Endothelial cell (in vitro differentiated cells): Measurements from ENCODE around the gene NFIX. TPM values are rescaled to one million over a fixed set of nuclear protein-coding genes. Genes with fewer than 3 reads are reported as not detected.

Experiments used
- DNase-seq: peaks from one replicate; pipeline ENCODE4 v3.0.0; 2021; ENCODE audit warnings: low spot score
- H3K27ac Mint-ChIP-seq: one replicate; pipeline ENCODE4 v1.8.0; 2021; ENCODE audit warnings: mixed read lengths, inconsistent platforms; ENCODE audit not compliant: unreplicated experiment
- H3K27me3 Mint-ChIP-seq: one replicate; pipeline ENCODE4 v1.8.0; 2021; ENCODE audit warnings: mild to moderate bottlenecking, moderate library complexity, mixed read lengths, inconsistent platforms; ENCODE audit not compliant: unreplicated experiment
- H3K36me3 Mint-ChIP-seq: one replicate; pipeline ENCODE4 v1.8.0; 2021; ENCODE audit warnings: mild to moderate bottlenecking, low read depth, mixed read lengths, inconsistent platforms; ENCODE audit not compliant: unreplicated experiment
- H3K4me1 Mint-ChIP-seq: one replicate; pipeline ENCODE4 v1.8.0; 2021; ENCODE audit warnings: mild to moderate bottlenecking, mixed read lengths, inconsistent platforms; ENCODE audit not compliant: unreplicated experiment
- H3K4me3 Mint-ChIP-seq: one replicate; pipeline ENCODE4 v1.8.0; 2021; ENCODE audit warnings: mild to moderate bottlenecking, mixed read lengths, inconsistent platforms; ENCODE audit not compliant: unreplicated experiment
- H3K9me3 Mint-ChIP-seq: one replicate; pipeline ENCODE4 v1.8.0; 2021; ENCODE audit warnings: mixed read lengths, inconsistent platforms; ENCODE audit not compliant: unreplicated experiment
- total RNA-seq: library from RNA; stranded (reverse); fragmentation: NEBNext Ultra II Directional; extraction: Animal tissue kit (Norgen Biotek cat#: 25700); gene quantifications from one replicate; pipeline ENCODE4 v1.2.1, GENCODE V29; 2021; ENCODE audit not compliant: unreplicated experiment
- TF ChIP-seq, protein P1 (sequence below): fragments of 200-600 bp; sonication (generic); IDR thresholded peaks from one replicate; pipeline ENCODE4 v1.5.0; 2021; ENCODE audit warnings: antibody characterized with exemption; ENCODE audit not compliant: unreplicated experiment

NFIX gene
- total RNA-seq, 1 donor from 2014 or later, result 9.9 TPM

DNA sequence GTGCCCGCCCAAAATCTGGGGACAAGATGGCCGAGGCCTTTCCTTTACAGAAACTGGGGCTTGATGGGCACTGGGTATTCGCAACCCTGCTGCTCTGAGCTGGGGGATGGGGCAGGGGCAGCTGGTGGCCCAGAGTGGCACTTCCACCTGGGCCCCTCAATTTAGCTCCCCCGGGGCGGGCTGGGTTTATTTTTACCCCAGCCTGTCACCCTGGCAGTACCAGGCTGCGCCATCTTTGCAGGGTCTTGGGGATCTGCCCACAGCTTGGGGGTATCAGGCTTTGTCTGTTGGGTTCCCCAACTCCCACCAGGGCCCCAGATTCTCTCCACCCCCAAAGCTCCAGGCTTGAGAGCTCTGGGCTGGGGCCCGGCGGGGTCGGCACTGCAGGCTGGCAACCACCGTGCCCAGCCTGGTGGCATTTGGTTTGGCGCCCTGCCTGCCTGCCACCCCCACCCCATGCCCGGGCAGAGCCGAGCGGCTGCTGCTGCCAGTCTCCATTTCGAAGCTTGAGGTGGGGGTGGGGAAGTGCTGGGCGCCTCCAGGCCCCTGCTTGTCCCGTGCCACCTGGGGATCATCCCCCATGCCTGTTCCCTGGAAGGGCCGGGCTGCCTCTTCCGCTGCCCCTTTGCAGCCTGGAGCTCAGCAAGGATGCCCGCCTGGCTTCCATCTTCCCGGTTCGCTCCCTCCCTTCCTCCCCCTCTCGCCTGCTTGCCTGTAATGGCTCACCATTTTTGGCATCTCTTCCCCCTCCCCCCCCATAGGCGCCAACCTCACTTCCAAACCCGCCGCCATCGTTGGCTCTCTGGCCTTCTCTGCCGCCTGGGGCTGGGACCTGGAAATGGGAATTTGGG lies 11.4 kb downstream of the NFIX start:
- Mint-ChIP-seq H3K4me3 (no peak overlapping the region), H3K27ac (no peak overlapping the region), H3K36me3 (no peaks in the 10 kb centered on the region), H3K27me3 (peaks cover 32% of the 10 kb centered on the region), H3K4me1 (no peaks in the 10 kb centered on the region), H3K9me3 (no peaks in the 10 kb centered on the region)
- DNase-seq, result no peak
- TF ChIP-seq, protein P1, sequence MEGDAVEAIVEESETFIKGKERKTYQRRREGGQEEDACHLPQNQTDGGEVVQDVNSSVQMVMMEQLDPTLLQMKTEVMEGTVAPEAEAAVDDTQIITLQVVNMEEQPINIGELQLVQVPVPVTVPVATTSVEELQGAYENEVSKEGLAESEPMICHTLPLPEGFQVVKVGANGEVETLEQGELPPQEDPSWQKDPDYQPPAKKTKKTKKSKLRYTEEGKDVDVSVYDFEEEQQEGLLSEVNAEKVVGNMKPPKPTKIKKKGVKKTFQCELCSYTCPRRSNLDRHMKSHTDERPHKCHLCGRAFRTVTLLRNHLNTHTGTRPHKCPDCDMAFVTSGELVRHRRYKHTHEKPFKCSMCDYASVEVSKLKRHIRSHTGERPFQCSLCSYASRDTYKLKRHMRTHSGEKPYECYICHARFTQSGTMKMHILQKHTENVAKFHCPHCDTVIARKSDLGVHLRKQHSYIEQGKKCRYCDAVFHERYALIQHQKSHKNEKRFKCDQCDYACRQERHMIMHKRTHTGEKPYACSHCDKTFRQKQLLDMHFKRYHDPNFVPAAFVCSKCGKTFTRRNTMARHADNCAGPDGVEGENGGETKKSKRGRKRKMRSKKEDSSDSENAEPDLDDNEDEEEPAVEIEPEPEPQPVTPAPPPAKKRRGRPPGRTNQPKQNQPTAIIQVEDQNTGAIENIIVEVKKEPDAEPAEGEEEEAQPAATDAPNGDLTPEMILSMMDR, result no peak

DNA sequence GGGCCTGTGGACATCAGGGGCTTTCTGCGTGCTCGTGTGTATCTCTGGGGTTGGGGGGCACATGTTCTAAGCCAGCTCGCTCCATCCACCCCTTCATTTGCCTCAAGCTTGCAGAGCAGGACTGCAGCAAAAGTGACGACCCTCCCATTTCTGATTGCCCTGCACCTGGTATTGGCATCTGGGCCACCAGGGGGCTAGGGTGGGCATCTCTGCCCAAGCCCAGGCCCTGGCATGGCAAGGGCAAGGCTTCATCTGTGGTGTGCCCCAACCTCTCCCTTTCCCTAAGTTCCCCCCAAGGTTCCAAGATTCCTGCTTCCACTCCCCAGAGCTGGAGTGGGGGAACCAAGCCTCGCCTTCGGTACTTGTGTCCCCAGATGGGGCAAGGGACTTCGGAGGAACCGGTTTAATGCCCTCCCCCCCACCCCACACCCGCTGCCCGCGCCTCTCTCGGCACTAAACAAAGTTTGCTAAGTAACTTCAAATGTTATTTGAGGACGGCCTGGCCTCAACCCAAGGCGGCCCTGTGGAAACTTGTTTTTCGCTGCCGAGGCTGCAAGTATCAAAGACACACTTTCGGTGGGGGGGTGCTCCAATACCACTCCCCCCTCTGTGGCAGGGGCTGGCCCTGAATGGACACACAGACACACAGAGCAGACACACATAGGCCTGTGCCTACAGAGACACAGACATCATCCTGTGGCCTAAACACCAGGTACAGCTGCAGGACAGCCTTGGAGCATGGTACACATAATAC lies 12.2 kb downstream of the NFIX start:
- H3K4me1 Mint-ChIP-seq, result no peaks in the 10 kb centered on the region
- peaks cover 35% of the 10 kb centered on the region for H3K27me3 Mint-ChIP-seq

DNA sequence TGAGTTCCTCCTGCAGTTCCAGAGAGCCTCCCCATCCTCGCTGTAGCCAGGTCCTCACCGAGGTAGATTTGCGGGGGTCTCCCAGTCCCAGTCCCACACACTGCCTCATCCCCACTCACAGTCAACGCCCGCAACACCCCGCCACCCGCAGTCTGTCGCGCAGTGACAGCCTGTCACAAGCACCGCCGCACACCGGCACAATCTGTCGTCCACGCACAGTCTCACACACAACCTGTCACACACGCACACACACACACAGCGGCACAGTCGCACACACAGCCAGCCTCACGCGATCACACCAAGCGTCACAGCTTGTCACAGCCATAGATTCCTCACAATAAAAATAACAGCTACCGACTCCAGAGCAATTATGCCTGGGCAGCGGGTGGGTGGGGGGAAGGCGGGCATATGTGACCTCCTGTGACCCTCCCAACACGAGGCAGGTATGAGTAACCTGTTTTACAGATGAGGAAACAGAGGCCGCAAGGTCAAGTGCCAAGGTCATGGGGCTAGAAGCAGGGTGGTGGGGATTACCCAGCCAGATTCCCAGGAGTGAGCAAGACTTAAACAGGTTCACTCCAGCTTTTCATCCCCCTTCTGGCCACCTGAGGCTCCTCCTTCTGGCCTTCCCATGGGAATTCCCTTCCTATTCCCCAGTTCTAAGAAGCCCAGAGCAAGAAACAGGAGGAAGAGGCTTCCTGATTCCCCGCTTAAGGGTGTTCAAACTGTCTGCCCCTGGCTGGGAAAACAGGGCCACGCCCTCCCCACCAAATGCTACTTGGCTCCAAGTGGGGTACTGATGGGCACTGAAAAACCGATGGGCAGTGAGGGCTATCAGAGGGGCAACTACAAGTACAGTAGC lies 13.9 kb downstream of the NFIX start:
- Mint-ChIP-seq H3K27ac (no peak overlapping the region), H3K36me3 (no peaks in the 10 kb centered on the region), H3K4me1 (peaks cover 7% of the 10 kb centered on the region), H3K4me3 (no peak overlapping the region), H3K9me3 (no peaks in the 10 kb centered on the region), H3K27me3 (peaks cover 38% of the 10 kb centered on the region)
- DNase-seq, result no peak
- TF ChIP-seq, protein P1, result no peak

More for the DNA sequence above, 12.2 kb downstream of the NFIX start:
- TF ChIP-seq, protein P1, result no peak
- H3K36me3 Mint-ChIP-seq, result no peaks in the 10 kb centered on the region
- no peak overlapping the region for H3K4me3 Mint-ChIP-seq
- peak overlapping the region; percentile 43 for H3K27ac Mint-ChIP-seq
- DNase-seq, result no peak
- no peaks in the 10 kb centered on the region for H3K9me3 Mint-ChIP-seq

DNA sequence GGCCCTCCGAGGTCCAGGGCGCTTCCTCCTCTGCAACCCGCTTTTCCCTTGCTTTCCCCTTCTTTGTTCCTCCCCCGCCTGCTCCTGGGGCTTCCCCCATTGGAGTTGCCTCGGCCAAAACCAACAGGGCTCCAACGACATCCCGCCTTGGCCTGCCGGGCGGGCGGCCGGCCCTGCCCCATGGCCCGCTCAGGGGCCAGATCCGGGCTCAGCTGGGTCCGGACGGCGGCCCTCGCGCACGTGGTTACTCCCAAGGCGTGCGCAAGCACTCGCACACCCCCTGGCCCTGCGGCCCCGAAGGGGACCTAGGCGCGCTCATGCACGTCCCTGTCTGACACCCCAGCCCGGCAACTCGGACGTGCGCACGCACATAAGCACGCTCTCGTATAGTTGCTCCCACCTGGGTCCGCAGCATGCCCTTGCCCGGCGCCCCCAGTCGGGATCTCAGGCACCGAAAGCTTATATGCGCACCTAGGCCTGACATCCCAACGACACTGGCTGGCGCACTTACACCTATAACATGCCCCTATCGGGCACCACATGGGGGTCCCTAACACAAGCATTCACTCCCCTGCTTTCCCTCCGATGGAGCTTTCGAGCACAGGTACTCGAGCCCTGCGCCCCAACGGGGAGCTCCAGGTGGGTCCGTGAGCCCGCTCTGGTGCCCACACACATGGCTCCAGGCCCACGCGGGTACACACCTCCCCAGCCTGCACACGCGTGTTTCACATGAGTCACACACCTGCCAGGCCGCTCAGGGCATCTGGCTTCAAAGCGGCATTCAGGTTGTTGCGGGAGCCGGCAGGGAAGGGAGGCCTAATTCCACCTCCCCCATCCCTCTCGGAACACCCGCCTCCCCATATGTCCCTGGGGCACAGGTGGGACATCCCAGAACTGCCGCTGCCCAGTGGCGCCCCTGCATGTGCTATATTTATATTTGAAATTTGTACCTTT lies 15.0 kb downstream of the NFIX start:
- H3K4me1 Mint-ChIP-seq, result peaks cover 14% of the 10 kb centered on the region
- H3K36me3 Mint-ChIP-seq, result no peaks in the 10 kb centered on the region
- TF ChIP-seq, protein P1, result no peak
- no peaks in the 10 kb centered on the region for H3K9me3 Mint-ChIP-seq
- no peak overlapping the region for H3K4me3 Mint-ChIP-seq
- peaks cover 43% of the 10 kb centered on the region for H3K27me3 Mint-ChIP-seq
- no peak overlapping the region for H3K27ac Mint-ChIP-seq
- DNase-seq, result no peak
